GM18868 (cell line): Measurements from ENCODE around the gene SLC41A1.

Source experiments
- ATAC-seq: cut with Tn5 transposase; IDR thresholded peaks from one replicate; pipeline ENCODE4 v1.9.1; 2021; ENCODE audit warnings: mild to moderate bottlenecking, moderate library complexity; ENCODE audit not compliant: unreplicated experiment

SLC41A1 gene

DNA sequence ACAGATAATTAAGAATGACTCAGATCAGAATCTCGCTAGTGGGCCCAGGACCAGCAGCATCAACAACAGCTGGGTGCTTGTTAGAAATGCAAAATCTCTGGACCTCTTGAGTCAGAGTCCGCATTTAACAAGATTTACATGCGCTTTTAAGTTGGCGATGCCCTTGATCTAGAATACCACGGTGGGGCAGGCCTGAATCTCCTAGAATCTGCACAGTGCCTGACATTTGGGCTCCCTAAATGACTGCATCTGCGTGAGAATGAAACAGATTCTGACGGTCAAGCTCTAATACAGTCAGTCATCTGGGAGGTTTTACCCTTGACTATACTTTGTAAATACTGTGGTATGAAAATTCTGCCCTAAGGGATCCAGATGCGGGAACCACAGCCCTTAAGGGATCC is 20.5 kb downstream of the SLC41A1 start:
- no peak for ATAC-seq

- ATAC-seq, result peak; percentile 54
Measured at GRCh38 chr1:205791568-205792180, 21.3 kb downstream of the SLC41A1 start.

- ATAC-seq, result no peak
Measured at GRCh38 chr1:205787287-205787916, 25.6 kb downstream of the SLC41A1 start.

DNA sequence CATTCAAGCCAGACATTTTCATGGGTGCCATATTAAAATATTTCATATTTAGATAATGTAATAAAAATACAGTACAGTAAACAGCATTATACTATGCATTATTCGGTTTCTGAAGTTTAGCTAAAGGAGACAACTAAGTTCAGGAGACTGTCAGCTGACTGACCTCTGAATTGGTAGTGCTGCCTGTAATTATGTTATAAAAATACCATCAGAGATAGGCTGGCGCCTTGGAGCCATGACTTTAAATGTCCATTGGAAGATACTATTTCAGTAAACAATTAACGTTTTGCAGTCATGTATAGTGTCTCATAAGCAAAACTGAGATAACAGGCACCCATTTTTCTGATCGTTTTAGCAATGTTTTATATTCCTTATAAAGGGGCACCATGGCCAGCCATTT is 26.4 kb downstream of the SLC41A1 start:
- ATAC-seq, result no peak

DNA sequence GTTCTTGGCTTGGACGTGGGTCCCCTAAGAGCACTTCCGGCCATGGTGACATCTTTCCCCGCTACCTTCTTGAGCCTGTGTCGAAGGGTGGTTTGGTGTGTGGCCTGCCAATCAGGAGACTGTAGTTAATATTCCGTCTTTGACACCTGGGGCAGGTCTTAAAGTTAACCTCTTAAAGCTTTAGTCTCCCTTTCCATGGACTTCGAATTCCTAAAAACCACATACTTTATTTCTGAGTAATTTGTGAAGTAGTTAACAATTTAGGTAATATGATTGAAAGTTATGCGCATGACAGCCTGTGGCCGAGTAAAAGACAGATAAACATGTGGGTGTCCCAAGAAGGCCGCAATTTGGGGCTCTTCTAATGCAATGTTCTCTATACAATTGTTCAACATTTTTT is 27.6 kb downstream of the SLC41A1 start:
- no peak for ATAC-seq

DNA sequence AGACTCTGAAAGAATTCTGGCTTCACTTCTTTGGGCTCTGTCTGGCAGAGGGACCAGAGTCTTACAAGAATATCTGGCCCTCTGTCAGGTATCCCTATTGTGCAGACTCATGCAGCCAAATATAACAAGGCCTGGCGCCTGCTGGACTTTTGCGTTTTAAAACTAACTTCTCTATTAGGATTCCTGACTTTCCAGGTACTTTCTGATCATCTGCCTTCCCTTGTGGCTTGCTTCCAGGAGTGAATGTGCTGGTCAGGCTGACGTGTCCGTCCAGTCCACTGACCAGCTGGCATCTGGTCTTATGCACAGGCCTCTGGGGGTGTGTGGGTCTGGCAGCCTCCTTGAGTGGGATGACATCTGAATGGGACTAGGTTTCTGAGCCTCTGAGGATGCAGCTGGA is 29.1 kb downstream of the SLC41A1 start:
- no peak for ATAC-seq

DNA sequence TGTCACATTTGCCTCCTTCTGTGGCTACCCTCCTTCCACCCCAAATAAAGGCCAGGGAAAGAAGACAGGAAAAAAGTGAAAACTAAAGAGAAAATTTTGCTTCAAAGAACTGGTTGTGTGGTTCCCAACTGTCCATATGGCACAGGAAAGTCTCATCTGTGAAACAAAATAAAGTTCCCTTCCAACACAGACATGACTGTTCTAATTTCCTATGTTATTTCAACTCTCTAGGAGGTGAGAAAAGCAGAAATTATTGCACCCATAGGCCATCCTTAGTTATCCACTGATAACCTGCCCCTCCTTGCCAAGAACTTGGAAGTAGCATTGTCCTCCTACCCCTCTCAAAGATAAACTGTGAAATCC is 29.6 kb downstream of the SLC41A1 start:
- ATAC-seq, result no peak

- no peak for ATAC-seq
Measured at GRCh38 chr1:205782627-205783432, 30.2 kb downstream of the SLC41A1 start.

DNA sequence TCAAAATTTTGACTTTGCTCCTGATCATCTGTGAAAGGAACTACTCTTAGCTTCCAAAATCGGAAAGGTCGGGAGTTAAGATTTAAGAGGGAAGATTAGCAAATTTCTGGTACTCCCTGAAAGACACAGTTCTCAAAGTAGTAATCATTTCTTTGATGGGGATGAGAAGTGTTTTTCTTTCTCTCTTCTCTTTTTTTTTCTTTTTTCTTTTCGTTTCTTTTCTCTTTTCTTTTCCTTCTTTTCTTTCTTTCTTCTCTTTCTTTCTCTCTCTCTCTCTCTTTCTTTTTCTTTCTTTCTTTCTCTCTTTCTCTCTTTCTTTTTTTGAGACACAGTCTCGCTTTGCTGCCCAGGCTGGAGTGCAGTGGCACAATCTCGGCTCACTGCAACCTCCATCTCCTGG is 32.7 kb downstream of the SLC41A1 start:
- no peak for ATAC-seq

GRCh38 chr1:205777994-205778393 is 35.0 kb downstream of the SLC41A1 start:
- no peak for ATAC-seq

DNA sequence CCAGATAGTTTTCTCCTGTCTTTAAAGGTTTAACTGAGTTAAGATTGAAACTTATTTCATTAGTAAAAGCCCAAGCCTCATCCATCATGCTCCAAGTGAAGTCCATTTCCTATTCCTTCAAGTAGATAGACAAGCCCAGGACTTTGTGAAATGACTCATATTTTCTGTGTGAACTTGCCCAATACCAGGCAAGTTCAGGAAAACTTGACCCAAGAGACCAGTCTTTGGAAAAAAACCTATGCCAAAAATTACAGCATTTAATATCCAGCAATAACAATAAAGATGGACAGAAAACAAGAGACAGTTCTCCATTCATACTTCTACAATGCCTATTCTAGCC is 37.3 kb downstream of the SLC41A1 start:
- ATAC-seq, result no peak

DNA sequence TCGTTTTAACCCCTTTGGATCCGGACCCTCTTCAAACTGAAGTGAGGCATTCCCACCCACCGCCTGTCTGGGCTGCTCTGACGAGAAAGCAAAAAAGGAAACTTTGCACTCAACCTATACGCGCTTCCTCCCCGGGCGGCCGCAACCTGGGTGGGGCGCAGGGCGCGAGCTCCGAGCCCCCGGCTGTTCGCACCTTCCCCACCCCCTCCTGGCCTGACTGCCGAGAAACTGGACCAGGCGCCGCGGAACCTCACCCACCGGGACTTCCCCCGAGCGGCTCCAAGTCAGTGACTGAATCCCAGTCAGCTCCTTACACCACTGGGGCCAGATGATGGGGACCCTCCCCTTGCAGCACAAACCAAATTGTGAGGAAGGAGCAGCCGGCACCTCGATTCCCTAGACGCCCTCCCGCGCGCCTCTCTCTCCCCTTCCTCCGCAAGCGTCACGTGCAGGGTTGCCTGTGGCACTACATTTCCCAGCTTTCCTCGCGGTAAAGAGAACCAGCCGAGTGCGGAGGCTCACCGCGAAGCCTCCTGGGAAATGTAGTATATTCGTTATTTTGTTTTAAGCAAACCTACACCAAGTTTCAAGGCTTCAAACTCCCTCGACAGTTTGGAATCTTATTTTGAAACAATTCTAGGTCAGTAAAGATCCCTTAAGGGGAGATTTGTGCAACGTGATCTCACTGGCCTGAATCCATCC is 37.8 kb downstream of the SLC41A1 start, which contains the start of gene RAB29:
Gene RAB29 (minus strand): TSS at position 468 of the 702 bp plus-strand sequence. CDS start 526 bp downstream, outside the sequence.
- peak; percentile 60 for ATAC-seq

- no peak for ATAC-seq
Measured at GRCh38 chr1:205774198-205775014, 38.6 kb downstream of the SLC41A1 start.

DNA sequence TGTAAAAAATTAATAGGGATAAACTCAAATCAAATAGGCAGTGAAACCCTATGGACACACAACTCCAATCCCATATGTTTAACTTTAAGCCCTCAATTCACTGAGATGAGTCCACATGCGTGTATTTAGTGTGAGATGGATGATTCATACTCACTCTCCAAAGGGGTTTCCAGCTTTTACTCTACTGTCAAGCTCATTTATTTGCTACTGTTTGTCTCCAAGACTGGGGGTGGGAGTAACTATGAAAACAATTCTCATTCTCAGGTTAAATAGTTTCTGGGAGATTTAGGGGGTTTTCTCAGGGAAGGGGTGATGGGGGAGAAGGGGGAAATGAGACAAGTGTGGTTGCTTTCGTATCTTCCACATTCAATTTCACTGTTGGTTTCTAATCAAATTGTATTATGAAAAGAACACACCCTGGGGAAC is 40.4 kb downstream of the SLC41A1 start:
- peak; percentile 49 for ATAC-seq

- ATAC-seq, result no peak
Measured at GRCh38 chr1:205770618-205771017, 42.4 kb downstream of the SLC41A1 start.

- no peak for ATAC-seq
Measured at GRCh38 chr1:205769641-205770365, 43.2 kb downstream of the SLC41A1 start.

- ATAC-seq, result no peak
Measured at GRCh38 chr1:205767248-205767647, 45.8 kb downstream of the SLC41A1 start.

- ATAC-seq, result no peak
Measured at GRCh38 chr1:205766570-205766969, 46.4 kb downstream of the SLC41A1 start.

GRCh38 chr1:205766038-205766437 is 47.0 kb downstream of the SLC41A1 start:
- no peak for ATAC-seq

DNA sequence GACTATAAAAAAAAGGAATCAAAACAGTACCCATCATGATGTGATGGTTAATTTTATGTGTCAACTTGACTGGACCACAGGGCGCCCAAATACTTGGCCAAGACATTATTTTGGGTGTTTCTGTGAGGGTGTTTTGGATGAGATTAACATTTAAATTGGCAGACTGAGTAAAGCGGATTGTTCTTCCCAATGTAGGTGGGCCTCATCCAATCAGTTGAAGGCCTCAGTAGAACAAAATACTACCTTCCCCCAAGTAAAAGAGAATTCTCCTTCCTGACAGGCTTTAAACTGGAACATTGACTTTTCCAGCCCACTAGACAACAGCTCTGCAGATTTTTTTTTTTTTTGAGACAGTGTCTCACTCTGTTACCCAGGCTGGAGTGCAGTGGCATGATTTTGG is 48.4 kb downstream of the SLC41A1 start:
- ATAC-seq, result no peak
